H9 (cell line): Measurements from ENCODE around the gene CRACDL. TPM values are rescaled to one million over a fixed set of nuclear protein-coding genes. Genes with fewer than 3 reads are reported as not detected.

Experiments
- DNase-seq: peaks from one replicate; pipeline ENCODE4 v3.0.0-alpha.2; 2017
- H2AFZ ChIP-seq: one replicate; pipeline ENCODE4 v1.6.1; 2013; ENCODE audit warnings: mild to moderate bottlenecking, low read length, control low read depth, moderate library complexity
- H2AK5ac ChIP-seq: 2 replicates; pipeline ENCODE4 v1.6.1; 2013; ENCODE audit warnings: low read length, control low read depth, mixed read lengths; ENCODE audit not compliant: insufficient read length
- H2BK120ac ChIP-seq: one replicate; pipeline ENCODE4 v1.6.1; 2013; ENCODE audit warnings: low read depth, mild to moderate bottlenecking, low read length, control low read depth, inconsistent platforms; ENCODE audit not compliant: poor library complexity, severe bottlenecking
- H2BK12ac ChIP-seq: 2 replicates; pipeline ENCODE4 v1.6.1; 2013; ENCODE audit warnings: low read length, control low read depth, mixed read lengths, low read depth; ENCODE audit not compliant: insufficient read length
- H2BK15ac ChIP-seq: 2 replicates; pipeline ENCODE4 v1.6.1; 2013; ENCODE audit warnings: low read depth, low read length, control low read depth
- H2BK20ac ChIP-seq: one replicate; pipeline ENCODE4 v1.6.1; 2013; ENCODE audit warnings: low read depth, mild to moderate bottlenecking, low read length, control low read depth, inconsistent platforms; ENCODE audit not compliant: poor library complexity, severe bottlenecking
- H2BK5ac ChIP-seq: 2 replicates; pipeline ENCODE4 v1.6.1; 2013; ENCODE audit warnings: low read length, control low read depth, mixed read lengths; ENCODE audit not compliant: insufficient read length
- H3K14ac ChIP-seq: 2 replicates; pipeline ENCODE4 v1.6.1; 2013; ENCODE audit warnings: low read length, control low read depth; ENCODE audit not compliant: insufficient read depth
- H3K18ac ChIP-seq: 2 replicates; pipeline ENCODE4 v1.6.1; 2013; ENCODE audit warnings: low read depth, mild to moderate bottlenecking, mixed read lengths, low read length, control low read depth; ENCODE audit not compliant: insufficient read length
- H3K23ac ChIP-seq: 2 replicates; pipeline ENCODE4 v1.6.1; 2013; ENCODE audit warnings: low read length, control low read depth, mixed read lengths, low read depth; ENCODE audit not compliant: insufficient read length
- H3K23me2 ChIP-seq: 2 replicates; pipeline ENCODE4 v1.6.1; 2013; ENCODE audit warnings: low read depth, mild to moderate bottlenecking, mixed read lengths, low read length, control low read depth; ENCODE audit not compliant: insufficient read length, poor library complexity, severe bottlenecking
- H3K27ac ChIP-seq: 2 replicates; pipeline ENCODE4 v1.5.1; 2013; ENCODE audit warnings: low read length, control low read depth, mixed read lengths, low read depth; ENCODE audit not compliant: insufficient read length
- H3K27me3 ChIP-seq: 2 replicates; pipeline ENCODE4 v1.6.1; 2013; ENCODE audit warnings: low read length, control low read depth, inconsistent platforms; ENCODE audit not compliant: insufficient read depth
- H3K4ac ChIP-seq: 2 replicates; pipeline ENCODE4 v1.6.1; 2013; ENCODE audit warnings: low read depth, mild to moderate bottlenecking, control low read depth, inconsistent platforms, low read length, moderate library complexity
- H3K4me1 ChIP-seq: 2 replicates; pipeline ENCODE4 v1.6.1; 2013; ENCODE audit warnings: low read length, control low read depth, inconsistent platforms; ENCODE audit not compliant: insufficient read depth
- H3K4me2 ChIP-seq: 2 replicates; pipeline ENCODE4 v1.6.1; 2013; ENCODE audit warnings: low read length, control low read depth, mixed read lengths; ENCODE audit not compliant: insufficient read length, insufficient read depth
- H3K56ac ChIP-seq: 2 replicates; pipeline ENCODE4 v1.6.1; 2013; ENCODE audit warnings: low read depth, mild to moderate bottlenecking, mixed read lengths, low read length, control low read depth; ENCODE audit not compliant: insufficient read length
- H3K79me1 ChIP-seq: 2 replicates; pipeline ENCODE4 v1.6.1; 2013; ENCODE audit warnings: low read depth, mild to moderate bottlenecking, moderate library complexity, low read length, control low read depth, inconsistent platforms; ENCODE audit not compliant: insufficient read depth, poor library complexity, severe bottlenecking
- H3K79me2 ChIP-seq: 2 replicates; pipeline ENCODE4 v1.6.1; 2013; ENCODE audit warnings: low read length, control low read depth, inconsistent platforms; ENCODE audit not compliant: insufficient read depth
- H3K9ac ChIP-seq: 2 replicates; pipeline ENCODE4 v1.6.1; 2013; ENCODE audit warnings: low read length, control low read depth, mixed read lengths; ENCODE audit not compliant: insufficient read length; ENCODE audit errors: extremely low read depth
- H3K9me3 ChIP-seq: one replicate; pipeline ENCODE4 v1.6.1; 2013; ENCODE audit warnings: low read depth, low read length, inconsistent platforms; ENCODE audit not compliant: control insufficient read depth
- H3T11ph ChIP-seq: one replicate; pipeline ENCODE4 v1.6.1; 2013; ENCODE audit warnings: mild to moderate bottlenecking, low read length, control low read depth, inconsistent platforms
- H4K20me1 ChIP-seq: one replicate; pipeline ENCODE4 v1.6.1; 2013; ENCODE audit not compliant: control insufficient read depth, insufficient read length, insufficient read depth
- H4K5ac ChIP-seq: 2 replicates; pipeline ENCODE4 v1.6.1; 2013; ENCODE audit warnings: low read depth, mild to moderate bottlenecking, mixed read lengths, low read length, control low read depth; ENCODE audit not compliant: insufficient read length
- H4K8ac ChIP-seq: replicated peaks from 2 replicates; pipeline ENCODE4 v1.6.1; 2013; ENCODE audit warnings: low read length, control low read depth, mixed read lengths, low read depth; ENCODE audit not compliant: insufficient read length
- H4K91ac ChIP-seq: 2 replicates; pipeline ENCODE4 v1.6.1; 2013; ENCODE audit warnings: low read depth, mild to moderate bottlenecking, moderate library complexity, mixed read lengths, low read length, control low read depth; ENCODE audit not compliant: insufficient read length
- H3K27ac Mint-ChIP-seq, 3 experiments: 2 replicates in 2 of 3; 3 replicates in 1 of 3; pipeline ENCODE4 v1.8.0; 2020 to 2021; ENCODE audit warnings: mixed read lengths in 3 of 3, mild to moderate bottlenecking in 1 of 3, moderate library complexity in 1 of 3
- H3K27me3 Mint-ChIP-seq: 2 replicates; pipeline ENCODE4 v1.8.0; 2021; ENCODE audit warnings: low read depth, mild to moderate bottlenecking, moderate library complexity, mixed read lengths
- H3K36me3 Mint-ChIP-seq, 3 experiments: 2 replicates in 2 of 3; 3 replicates in 1 of 3; pipeline ENCODE4 v1.8.0; 2020 to 2021; ENCODE audit warnings: low read depth in 3 of 3, mixed read lengths in 3 of 3; ENCODE audit not compliant: insufficient read depth in 1 of 3
- H3K4me1 Mint-ChIP-seq, 2 experiments: 2 replicates each; pipeline ENCODE4 v1.8.0; 2020; ENCODE audit warnings: mixed read lengths in 2 of 2
- H3K4me3 Mint-ChIP-seq, 2 experiments: 2 replicates in 1 of 2; 3 replicates in 1 of 2; pipeline ENCODE4 v1.8.0; 2020 to 2021; ENCODE audit warnings: mild to moderate bottlenecking in 2 of 2, mixed read lengths in 2 of 2, moderate library complexity in 1 of 2
- H3K9me3 Mint-ChIP-seq, 2 experiments: 2 replicates in 1 of 2; 3 replicates in 1 of 2; pipeline ENCODE4 v1.8.0; 2020; ENCODE audit warnings: mild to moderate bottlenecking in 2 of 2, mixed read lengths in 2 of 2, moderate library complexity in 1 of 2
- CTCF ChIP-seq: fragments of 200-600 bp; sonication (generic); conservative IDR thresholded peaks from 3 replicates; pipeline ENCODE4 v1.8.0; 2021; ENCODE audit warnings: antibody characterized with exemption, mild to moderate bottlenecking
- WGBS: extraction: QIAGEN DNeasy Blood & Tissue Kit; methylation state at CpG from one replicate; pipeline ENCODE4 v1.1.7; 2013; ENCODE audit warnings: missing lambda C conversion rate, low lambda C conversion rate, mixed read lengths; ENCODE audit not compliant: insufficient read length; ENCODE audit errors: extremely low coverage; 5-methylcytosine and 5-hydroxymethylcytosine counted together
- total RNA-seq: library from RNA; stranded (reverse); gene quantifications from 2 replicates; pipeline ENCODE4 v1.2.1, GENCODE V29; 2021

Gene CRACDL
- total RNA-seq, 1 experiment from 2014 or later, result 0.48 TPM

GRCh38 chr2:98932164-98932563 lies 3.9 kb downstream of the CRACDL start:
- no CpG with 5 or more reads among the region's 8 CpGs for WGBS
- peaks cover 0 to 2% (median 0%) of the 10 kb centered on the region in 3 experiments; a peak in 1 of 7 replicates for H3K36me3 Mint-ChIP-seq
- no peaks in the 10 kb centered on the region for H3K79me1 ChIP-seq
- no peak overlapping the region for H3K4me2 ChIP-seq
- no peak overlapping the region for H3K56ac ChIP-seq
- H3T11ph ChIP-seq, result no peak overlapping the region
- no peak overlapping the region for H3K27ac Mint-ChIP-seq
- no peaks in the 10 kb centered on the region for H3K79me2 ChIP-seq
- no peaks in the 10 kb centered on the region for H3K9me3 ChIP-seq
- H3K18ac ChIP-seq, result no peak overlapping the region
- H2BK120ac ChIP-seq, result no peak overlapping the region
- H3K9me3 Mint-ChIP-seq, result no peaks in the 10 kb centered on the region; a peak in 1 of 5 replicates
- H3K4me3 Mint-ChIP-seq, result no peak overlapping the region
- H4K8ac ChIP-seq, result no peak overlapping the region
- peaks cover 9 to 10% of the 10 kb centered on the region in 2 experiments for H3K4me1 Mint-ChIP-seq
- no peak for TF ChIP-seq CTCF
- H3K4ac ChIP-seq, result no peak overlapping the region
- peaks cover 47% of the 10 kb centered on the region for H3K27me3 Mint-ChIP-seq
- no peak overlapping the region for H2AK5ac ChIP-seq
- no peak overlapping the region for H2BK20ac ChIP-seq
- peaks cover 8% of the 10 kb centered on the region for H3K23me2 ChIP-seq
- no peak overlapping the region for H3K23ac ChIP-seq
- no peak overlapping the region for H3K14ac ChIP-seq
- DNase-seq, result no peak
- no peak overlapping the region for H4K5ac ChIP-seq
- H2BK12ac ChIP-seq, result no peak overlapping the region
- H2AFZ ChIP-seq, result no peak overlapping the region
- no peak overlapping the region for H2BK5ac ChIP-seq
- peaks cover 19% of the 10 kb centered on the region; the same call in 1 of the 2 replicates for H3K27me3 ChIP-seq
- no peak overlapping the region for H2BK15ac ChIP-seq
- no peaks in the 10 kb centered on the region for H3K4me1 ChIP-seq
- H3K9ac ChIP-seq, result no peak overlapping the region
- no peaks in the 10 kb centered on the region for H4K20me1 ChIP-seq
- H4K91ac ChIP-seq, result no peak overlapping the region
- H3K27ac ChIP-seq, result no peak overlapping the region
